PFSK-1 (cell line): ENCODE data around the gene ACSS2.

Source experiments
- FOXP2 ChIP-seq: optimal IDR thresholded peaks from 2 replicates; pipeline ENCODE3; 2011; ENCODE audit warnings: borderline replicate concordance, control low read depth, inconsistent platforms; ENCODE audit not compliant: insufficient read depth; ENCODE audit errors: extremely low read length, extremely low read depth
- POLR2AphosphoS5 ChIP-seq: IDR thresholded peaks from 2 replicates; pipeline ENCODE4 v1.6.1; 2012; ENCODE audit warnings: low read depth, mild to moderate bottlenecking, control low read depth, low read length, moderate library complexity
- REST ChIP-seq, 2 experiments: IDR thresholded peaks; 2 replicates each; pipeline versions ENCODE4 v1.6.1 to v1.8.0; 2011 to 2012; ENCODE audit warnings: low read depth in 2 of 2, low read length in 2 of 2, control low read depth in 1 of 2, inconsistent platforms in 1 of 2, mild to moderate bottlenecking in 1 of 2, moderate library complexity in 1 of 2; ENCODE audit not compliant: insufficient read depth in 1 of 2
- SIN3A ChIP-seq: IDR thresholded peaks from 2 replicates; pipeline ENCODE4 v1.6.1; 2012; ENCODE audit warnings: mild to moderate bottlenecking, low read length, moderate library complexity, borderline replicate concordance; ENCODE audit not compliant: insufficient read depth
- TAF1 ChIP-seq: IDR thresholded peaks from 2 replicates; pipeline ENCODE4 v1.6.1; 2012; ENCODE audit warnings: low read length, control low read depth, borderline replicate concordance; ENCODE audit not compliant: insufficient read depth

- TF ChIP-seq POLR2AphosphoS5 (no peak), REST (IDR thresholded peaks at IDR 0.05; ENCODE audit: insufficient read depth in 1 of 2, low read depth in 2 of 2, low read length in 2 of 2) (no peak), SIN3A (no peak), TAF1 (no peak), FOXP2 (no peak)
Measured at GRCh38 chr20:34881689-34882088, 5.3 kb downstream of the ACSS2 start.
